H1 (cell line): ENCODE data around the gene DUOXA1. TPM values are rescaled to one million over a fixed set of nuclear protein-coding genes. Genes with fewer than 3 reads are reported as not detected.

Experiments used
- CTCF ChIA-PET: fragments of 300-600 bp; sonication (Branson Sonifier 250); formaldehyde crosslinking; loops from one replicate; lab custom pipeline; 2021; ENCODE audit not compliant: partially characterized antibody; lab: Charles Lee
- POLR2A ChIA-PET: fragments of 300-600 bp; sonication (Branson Sonifier 250); formaldehyde crosslinking; loops from one replicate; lab custom pipeline; 2021; ENCODE audit warnings: inconsistent platforms; ENCODE audit not compliant: partially characterized antibody; lab: Charles Lee
- DNase-seq, 2 experiments: peaks; one replicate each; pipeline versions ENCODE4 v3.0.0 to v3.0.0-alpha.2; 2010 to 2022; ENCODE audit warnings: low spot score in 2 of 2, low read depth in 1 of 2, mixed read lengths in 1 of 2
- FAIRE-seq: peaks from 2 replicates; lab custom pipeline; 2011; peaks lifted over from hg19 to GRCh38; lab: Jason Lieb, UNC
- H2AFZ ChIP-seq: 2 replicates; pipeline ENCODE4 v1.8.1; 2012; ENCODE audit warnings: low read length, inconsistent platforms
- H2AK5ac ChIP-seq: 2 replicates; pipeline ENCODE4 v1.6.1; 2013; ENCODE audit warnings: low read depth, low read length
- H2BK120ac ChIP-seq: replicated peaks from 2 replicates; pipeline ENCODE3; 2013; ENCODE audit warnings: low read depth, low read length, inconsistent platforms
- H2BK12ac ChIP-seq: 2 replicates; pipeline ENCODE4 v1.6.1; 2013; ENCODE audit warnings: low read depth, low read length
- H2BK15ac ChIP-seq: 2 replicates; pipeline ENCODE4 v1.6.1; 2013; ENCODE audit warnings: low read length
- H2BK20ac ChIP-seq: 2 replicates; pipeline ENCODE4 v1.6.1; 2013; ENCODE audit warnings: low read length
- H2BK5ac ChIP-seq: 2 replicates; pipeline ENCODE4 v1.6.1; 2013; ENCODE audit warnings: low read depth, low read length
- H3K14ac ChIP-seq: 2 replicates; pipeline ENCODE4 v1.6.1; 2013; ENCODE audit warnings: inconsistent platforms; ENCODE audit not compliant: insufficient read length
- H3K18ac ChIP-seq: 2 replicates; pipeline ENCODE4 v1.6.1; 2013; ENCODE audit warnings: low read length; ENCODE audit errors: extremely low read depth
- H3K23ac ChIP-seq: 2 replicates; pipeline ENCODE4 v1.6.1; 2013; ENCODE audit warnings: inconsistent platforms; ENCODE audit not compliant: insufficient read length
- H3K23me2 ChIP-seq: 2 replicates; pipeline ENCODE4 v1.6.1; 2013; ENCODE audit warnings: low read depth, low read length
- H3K27ac ChIP-seq: 2 replicates; pipeline ENCODE4 v1.6.1; 2011; ENCODE audit warnings: low read depth, low read length, inconsistent platforms
- H3K27me3 ChIP-seq, 4 experiments: replicated peaks in 1 of 4; 1 replicate in 1 of 4; 2 replicates in 3 of 4; pipeline versions ENCODE4 v1.6.1 to v1.8.1; 2011 to 2013; ENCODE audit warnings: low read length in 3 of 4, mild to moderate bottlenecking in 3 of 4, inconsistent platforms in 2 of 4, mixed read lengths in 2 of 4, moderate library complexity in 1 of 4; ENCODE audit not compliant: control insufficient read depth in 3 of 4, insufficient read depth in 3 of 4; ENCODE audit errors: extremely low read depth in 1 of 4
- H3K36me3 ChIP-seq, 4 experiments: 2 replicates each; pipeline versions ENCODE4 v1.6.1 to v1.8.1; 2011 to 2013; ENCODE audit warnings: mild to moderate bottlenecking in 4 of 4, low read length in 3 of 4, moderate library complexity in 2 of 4, control low read depth in 1 of 4, inconsistent platforms in 1 of 4; ENCODE audit not compliant: insufficient read depth in 4 of 4, control insufficient read depth in 2 of 4
- H3K4ac ChIP-seq: replicated peaks from 2 replicates; pipeline ENCODE3; 2013; ENCODE audit warnings: low read length, low read depth, mixed read lengths, inconsistent platforms; ENCODE audit not compliant: insufficient read length
- H3K4me1 ChIP-seq, 4 experiments: replicated peaks in 1 of 4; 1 replicate in 1 of 4; 2 replicates in 3 of 4; pipeline versions ENCODE4 v1.6.1 to v1.8.1; 2011 to 2013; ENCODE audit warnings: low read length in 3 of 4, inconsistent platforms in 2 of 4, mixed read lengths in 1 of 4; ENCODE audit not compliant: insufficient read depth in 4 of 4, control insufficient read depth in 3 of 4
- H3K4me2 ChIP-seq, 2 experiments: 2 replicates each; pipeline versions ENCODE4 v1.6.1 to v1.8.1; 2011 to 2013; ENCODE audit warnings: low read depth in 2 of 2, low read length in 2 of 2, control low read depth in 1 of 2, inconsistent platforms in 1 of 2, mild to moderate bottlenecking in 1 of 2; ENCODE audit not compliant: insufficient read depth in 1 of 2
- H3K4me3 ChIP-seq, 4 experiments: fragments of 200-600, 300-600 bp in 1 of 4; sonication (generic), shearing (Covaris generic), sonication (Bioruptor Twin) in 1 of 4; 2 replicates each; pipeline versions ENCODE4 v1.5.1 to v1.8.1; 2011 to 2016; ENCODE audit warnings: low read length in 4 of 4, low read depth in 3 of 4, control low read depth in 2 of 4, inconsistent platforms in 2 of 4, mild to moderate bottlenecking in 2 of 4, mixed read lengths in 1 of 4, moderate library complexity in 1 of 4; ENCODE audit not compliant: insufficient read depth in 2 of 4; ENCODE audit errors: extremely low read depth in 1 of 4
- H3K56ac ChIP-seq: replicated peaks from 2 replicates; pipeline ENCODE3; 2013; ENCODE audit warnings: low read depth, mild to moderate bottlenecking, mixed read lengths, low read length, inconsistent platforms; ENCODE audit not compliant: insufficient read length
- H3K79me1 ChIP-seq: 2 replicates; pipeline ENCODE4 v1.6.1; 2013; ENCODE audit warnings: low read depth, low read length, control low read depth
- H3K79me2 ChIP-seq, 2 experiments: 2 replicates each; pipeline versions ENCODE4 v1.6.1 to v1.8.1; 2012 to 2013; ENCODE audit warnings: low read length in 2 of 2, mild to moderate bottlenecking in 2 of 2, inconsistent platforms in 1 of 2; ENCODE audit not compliant: insufficient read depth in 2 of 2, control insufficient read depth in 1 of 2
- H3K9ac ChIP-seq, 4 experiments: replicated peaks in 1 of 4; 1 replicate in 1 of 4; 2 replicates in 3 of 4; pipeline versions ENCODE4 v1.6.1 to v1.8.1; 2011 to 2013; ENCODE audit warnings: low read depth in 3 of 4, low read length in 3 of 4, control low read depth in 2 of 4, mild to moderate bottlenecking in 2 of 4, moderate library complexity in 2 of 4, inconsistent platforms in 1 of 4; ENCODE audit errors: extremely low read depth in 1 of 4
- H3K9me3 ChIP-seq, 2 experiments: 2 replicates each; pipeline versions ENCODE4 v1.6.1 to v1.8.1; 2012 to 2013; ENCODE audit warnings: mild to moderate bottlenecking in 2 of 2, moderate library complexity in 2 of 2, control low read depth in 1 of 2, inconsistent platforms in 1 of 2, low read depth in 1 of 2, low read length in 1 of 2, mixed read lengths in 1 of 2; ENCODE audit not compliant: insufficient read depth in 2 of 2
- H4K20me1 ChIP-seq, 2 experiments: replicated peaks in 1 of 2; 2 replicates each; pipeline versions ENCODE3 to v1.8.1; 2011 to 2013; ENCODE audit warnings: inconsistent platforms in 2 of 2, low read length in 2 of 2, mild to moderate bottlenecking in 1 of 2; ENCODE audit not compliant: insufficient read depth in 2 of 2, control insufficient read depth in 1 of 2
- H4K5ac ChIP-seq: 2 replicates; pipeline ENCODE4 v1.6.1; 2013; ENCODE audit warnings: low read length, low read depth, mixed read lengths, inconsistent platforms; ENCODE audit not compliant: insufficient read length
- H4K8ac ChIP-seq: 2 replicates; pipeline ENCODE4 v1.8.0; 2013; ENCODE audit warnings: mild to moderate bottlenecking, moderate library complexity, low read length, inconsistent platforms; ENCODE audit not compliant: insufficient read depth; ENCODE audit errors: extremely low read depth
- H4K91ac ChIP-seq: replicated peaks from 2 replicates; pipeline ENCODE3; 2013; ENCODE audit warnings: low read length, mixed read lengths, inconsistent platforms; ENCODE audit not compliant: insufficient read length
- ATF3 ChIP-seq: IDR thresholded peaks from 2 replicates; pipeline ENCODE4 v1.6.1; 2011; ENCODE audit warnings: low read depth, mild to moderate bottlenecking, low read length; ENCODE audit not compliant: insufficient read depth
- CTCF ChIP-seq, 3 experiments: IDR thresholded peaks; 1 replicate in 2 of 3; 2 replicates in 1 of 3; pipeline versions ENCODE4 v1.5.1 to v1.6.1; 2011; ENCODE audit warnings: low read length in 3 of 3, mild to moderate bottlenecking in 3 of 3, inconsistent platforms in 2 of 3, low read depth in 1 of 3, moderate library complexity in 1 of 3; ENCODE audit not compliant: insufficient read depth in 1 of 3; ENCODE audit errors: control extremely low read depth in 1 of 3
- EP300 ChIP-seq, 2 experiments: IDR thresholded peaks; 1 replicate in 1 of 2; 2 replicates in 1 of 2; pipeline ENCODE4 v1.6.1; 2011 to 2012; ENCODE audit warnings: low read depth in 2 of 2, low read length in 2 of 2, mild to moderate bottlenecking in 2 of 2, borderline replicate concordance in 1 of 2, inconsistent platforms in 1 of 2, moderate library complexity in 1 of 2
- GTF2F1 ChIP-seq: IDR thresholded peaks from 2 replicates; pipeline ENCODE4 v1.6.1; 2012; ENCODE audit warnings: low read depth, low read length, improper control_type of control experiment, borderline replicate concordance
- SRF ChIP-seq: IDR thresholded peaks from 2 replicates; pipeline ENCODE4 v1.6.1; 2011; ENCODE audit warnings: mild to moderate bottlenecking, low read depth, low read length, moderate library complexity
- YY1 ChIP-seq: IDR thresholded peaks from 2 replicates; pipeline ENCODE4 v1.6.1; 2011; ENCODE audit warnings: low read depth, mild to moderate bottlenecking, low read length
- WGBS, 2 experiments: shearing (Covaris generic) in 1 of 2; methylation state at CpG; one replicate each; pipeline versions ENCODE4 v1.1.6 to v1.1.7; 2013 to 2015; ENCODE audit warnings: low lambda C conversion rate in 2 of 2, mixed read lengths in 2 of 2, inconsistent platforms in 1 of 2, low coverage in 1 of 2, missing lambda C conversion rate in 1 of 2; ENCODE audit not compliant: insufficient replicate concordance in 2 of 2, insufficient coverage in 1 of 2, insufficient read length in 1 of 2; ENCODE audit errors: extremely low coverage in 1 of 2, missing lambda C conversion rate in 1 of 2; 5-methylcytosine and 5-hydroxymethylcytosine counted together
- polyA plus RNA-seq, 7 experiments: library from polyadenylated mRNA; depleted of rRNA in 3 of 7; stranded (reverse) in 5 of 7; unstranded in 2 of 7; fragments of >200 nt in 5 of 7; fragments of 200-250 nt in 2 of 7; gene quantifications; 1 replicate in 5 of 7; 2 replicates in 1 of 7; 4 replicates in 1 of 7; pipeline versions ENCODE4 v1.2.1 to v1.2.3, GENCODE V29; 2011 to 2013; ENCODE audit warnings: missing spikeins in 2 of 7, mixed read lengths in 2 of 7
- total RNA-seq: library from RNA; stranded (reverse); fragmentation: NEBNext Ultra II Directional; extraction: Animal tissue kit (Norgen Biotek cat#: 25700); gene quantifications from 2 replicates; pipeline ENCODE4 v1.2.1, GENCODE V29; 2021

Gene DUOXA1
- total and polyA plus RNA-seq, 2 of the 8 experiments (the other 6 are each of a cell fraction or from before 2014, with no cell fraction given) = 0.18 TPM; not detected in 1

- H3K56ac ChIP-seq = no peak overlapping the region
- no peaks in the 10 kb centered on the region for H3K9me3 ChIP-seq
- H2AFZ ChIP-seq = no peak overlapping the region
- no peak overlapping the region for H3K4ac ChIP-seq
- no peaks in the 10 kb centered on the region for H3K79me2 ChIP-seq
- H3K27ac ChIP-seq = no peak overlapping the region
- H3K9ac ChIP-seq = no peak overlapping the region
- no peak overlapping the region for H2BK5ac ChIP-seq
- H3K4me2 ChIP-seq = no peak overlapping the region
- no peaks in the 10 kb centered on the region; the same call in 1 of the 2 replicates for H3K79me1 ChIP-seq
- no peaks in the 10 kb centered on the region for H3K36me3 ChIP-seq
- H3K4me1 ChIP-seq = no peaks in the 10 kb centered on the region; a peak in 1 of 7 replicates
- no peaks in the 10 kb centered on the region; a peak in 1 of 7 replicates for H3K27me3 ChIP-seq
- ChIA-PET CTCF (interaction anchor here (0.7 to 3.1 kb wide), 6 partner anchors 9 to 129 kb away, joined by 3 to 12 read pairs (median 4); no protein-coding TSS in a partner anchor), POLR2A (interaction anchor here (1.4 kb wide), 1 partner anchor 9 kb away, joined by 4 read pairs; no protein-coding TSS in a partner anchor)
- H3K18ac ChIP-seq = no peak overlapping the region
- H4K91ac ChIP-seq = no peak overlapping the region
- FAIRE-seq (no peak), DNase-seq (no peak)
- no peak overlapping the region for H4K8ac ChIP-seq
- H4K5ac ChIP-seq = no peak overlapping the region
- no peak overlapping the region for H2BK15ac ChIP-seq
- TF ChIP-seq CTCF (IDR thresholded peaks at IDR 0.05; ENCODE audit: control extremely low read depth in 1 of 3, insufficient read depth in 1 of 3, low read depth in 1 of 3, low read length in 3 of 3) (no peak), GTF2F1 (no peak), SRF (no peak), YY1 (no peak), EP300 (IDR thresholded peaks at IDR 0.05; ENCODE audit: borderline replicate concordance in 1 of 2, low read depth in 2 of 2, low read length in 2 of 2) (no peak), ATF3 (no peak)
- no peak overlapping the region for H2BK120ac ChIP-seq
- H3K4me3 ChIP-seq = no peak overlapping the region
- H2AK5ac ChIP-seq = no peak overlapping the region
- no peaks in the 10 kb centered on the region for H4K20me1 ChIP-seq
- no peak overlapping the region for H3K23ac ChIP-seq
- H2BK12ac ChIP-seq = no peak overlapping the region
- no peak overlapping the region for H3K14ac ChIP-seq
- no peaks in the 10 kb centered on the region for H3K23me2 ChIP-seq
- H2BK20ac ChIP-seq = no peak overlapping the region
- WGBS, 2 experiments = 88% methylated on average over 7 of the region's 7 CpGs; no CpG with 5 or more reads in 1 of the 2 experiments
Measured at GRCh38 chr15:45147606-45148005, 17.9 kb upstream of the DUOXA1 start.
